Smooth muscle cell (in vitro differentiated cells): ENCODE data around the gene MAP7D3. TPM values are rescaled to one million over a fixed set of nuclear protein-coding genes. Genes with fewer than 3 reads are reported as not detected.

Experiments
- DNase-seq: peaks from one replicate; lab custom pipeline; 2025; ENCODE audit not compliant: unreplicated experiment; lab: John Stamatoyannopoulos, UW
- H2AFZ ChIP-seq: fragments of 200-600 bp; sonication (generic); 2 replicates; pipeline ENCODE4 v1.6.0; 2016; ENCODE audit warnings: antibody characterized with exemption, low read depth, mild to moderate bottlenecking
- H3F3A ChIP-seq: fragments of 200-600 bp; sonication (generic); 2 replicates; pipeline ENCODE4 v1.6.0; 2017; ENCODE audit warnings: antibody characterized with exemption, low read depth
- H3K27ac ChIP-seq: fragments of 200-600 bp; sonication (generic); 2 replicates; pipeline ENCODE4 v1.5.1; 2016; ENCODE audit warnings: low read depth, mild to moderate bottlenecking
- H3K27me3 ChIP-seq: fragments of 200-600 bp; sonication (generic); 2 replicates; pipeline ENCODE4 v1.6.1; 2016; ENCODE audit warnings: low read depth, mild to moderate bottlenecking
- H3K36me3 ChIP-seq: fragments of 200-600 bp; sonication (generic); 2 replicates; pipeline ENCODE4 v1.5.1; 2016; ENCODE audit warnings: low read depth
- H3K4me1 ChIP-seq: fragments of 200-600 bp; sonication (generic); 2 replicates; pipeline ENCODE4 v1.5.1; 2016; ENCODE audit warnings: low read depth
- H3K4me2 ChIP-seq: fragments of 200-600 bp; sonication (generic); 2 replicates; pipeline ENCODE4 v1.6.0; 2016; ENCODE audit warnings: mild to moderate bottlenecking
- H3K4me3 ChIP-seq: fragments of 200-600 bp; sonication (generic); 2 replicates; pipeline ENCODE4 v1.5.1; 2016; ENCODE audit warnings: mild to moderate bottlenecking
- H3K79me2 ChIP-seq: fragments of 200-600 bp; sonication (generic); 2 replicates; pipeline ENCODE4 v1.6.0; 2016; ENCODE audit warnings: low read depth, mild to moderate bottlenecking
- H3K9ac ChIP-seq: fragments of 200-600 bp; sonication (generic); 2 replicates; pipeline ENCODE4 v1.6.0; 2016; ENCODE audit warnings: low read depth
- H3K9me3 ChIP-seq: fragments of 200-600 bp; sonication (generic); replicated peaks from 2 replicates; pipeline ENCODE4 v1.5.1; 2016; ENCODE audit warnings: low read depth
- H4K20me1 ChIP-seq: fragments of 200-600 bp; sonication (generic); 2 replicates; pipeline ENCODE4 v1.6.0; 2016; ENCODE audit warnings: low read depth
- CTCF ChIP-seq: fragments of 200-600 bp; sonication (generic); IDR thresholded peaks from 2 replicates; pipeline ENCODE4 v1.5.1; 2017; ENCODE audit warnings: borderline replicate concordance, mild to moderate bottlenecking, antibody characterized with exemption; ENCODE audit not compliant: insufficient read depth, poor library complexity, severe bottlenecking
- WGBS: methylation state at CpG from one replicate; pipeline ENCODE4 v1.1.7; 2016; ENCODE audit warnings: low lambda C conversion rate; 5-methylcytosine and 5-hydroxymethylcytosine counted together
- polyA plus RNA-seq: library from polyadenylated mRNA; unstranded; fragments of >200 nt; fragmentation: Nextera tagmentation; extraction: Ambion mirVana; gene quantifications from 2 replicates; pipeline ENCODE4 v1.2.1, GENCODE V29; 2016
- total RNA-seq: library from RNA; depleted of rRNA; stranded (reverse); fragments of >200 nt; gene quantifications from 2 replicates; pipeline ENCODE4 v1.2.3, GENCODE V29; 2014

MAP7D3 gene
- total and polyA plus RNA-seq, 2 experiments from 2014 or later: 8.1 to 9.3 TPM

- Histone ChIP-seq H3K4me1 (no peaks in the 10 kb centered on the region), H3K79me2 (no peaks in the 10 kb centered on the region), H3K27me3 (no peaks in the 10 kb centered on the region), H3K4me2 (no peak overlapping the region), H3K9me3 (no peaks in the 10 kb centered on the region), H3K27ac (no peak overlapping the region), H2AFZ (no peak overlapping the region), H4K20me1 (no peaks in the 10 kb centered on the region), H3K4me3 (no peak overlapping the region), H3F3A (no peaks in the 10 kb centered on the region), H3K9ac (no peak overlapping the region), H3K36me3 (no peaks in the 10 kb centered on the region)
- TF ChIP-seq CTCF: no peak
- no peak for DNase-seq
- 82% methylated on average over 1 of the region's 1 CpG for WGBS
These were observed 7.8 kb upstream of the MAP7D3 start for GRCh38 chrX:136258951-136259350.

- H3K9me3 ChIP-seq: no peaks in the 10 kb centered on the region
- H4K20me1 ChIP-seq: no peaks in the 10 kb centered on the region
- no peaks in the 10 kb centered on the region for H3K36me3 ChIP-seq
- no peak overlapping the region for H3K27ac ChIP-seq
- no peaks in the 10 kb centered on the region for H3F3A ChIP-seq
- no peak overlapping the region for H3K9ac ChIP-seq
- no peak for TF ChIP-seq CTCF
- H3K79me2 ChIP-seq: no peaks in the 10 kb centered on the region
- H3K4me2 ChIP-seq: no peak overlapping the region
- no peaks in the 10 kb centered on the region for H3K27me3 ChIP-seq
- 68% methylated on average over 7 of the region's 7 CpGs for WGBS
- no peak overlapping the region for H2AFZ ChIP-seq
- DNase-seq: no peak
- no peak overlapping the region for H3K4me3 ChIP-seq
- no peaks in the 10 kb centered on the region for H3K4me1 ChIP-seq
These were observed 4.8 kb upstream of the MAP7D3 start for GRCh38 chrX:136256026-136256425.

GRCh38 chrX:136255541-136255940 lies 4.3 kb upstream of the MAP7D3 start:
- Histone ChIP-seq H3K27ac (no peak overlapping the region), H3K4me3 (no peak overlapping the region), H3K9me3 (no peaks in the 10 kb centered on the region), H3K9ac (no peak overlapping the region), H3K4me1 (no peaks in the 10 kb centered on the region), H2AFZ (no peak overlapping the region), H3K4me2 (no peak overlapping the region), H3F3A (no peaks in the 10 kb centered on the region), H3K27me3 (no peaks in the 10 kb centered on the region), H3K36me3 (no peaks in the 10 kb centered on the region), H4K20me1 (no peaks in the 10 kb centered on the region), H3K79me2 (no peaks in the 10 kb centered on the region)
- TF ChIP-seq CTCF: no peak
- 70% methylated on average over 5 of the region's 5 CpGs for WGBS
- no peak for DNase-seq
